ENCODE results near the gene C1orf232. TPM values are rescaled to one million over a fixed set of nuclear protein-coding genes. Genes with fewer than 3 reads are reported as not detected.

Gene C1orf232
- not detected in 2 replicates for total RNA-seq

GRCh38 chr1:26168410-26169197, at the start of gene C1orf232:
C1orf232 (minus strand) TSS chr1:26168963; CDS start chr1:26168499, 464 bp downstream.

GRCh38 chr1:26190373-26190987, 21.7 kb upstream of the C1orf232 start, which contains the start of gene CATSPER4:
CATSPER4 (plus strand) TSS chr1:26190602; CDS start chr1:26190628, 26 bp downstream.

GRCh38 chr1:26177182-26177684, 8.5 kb upstream of the C1orf232 start, which contains the start of gene CNKSR1:
CNKSR1 (plus strand) TSS chr1:26177491; CDS start chr1:26177548, 57 bp downstream.

GRCh38 chr1:26171084-26172072, 2.6 kb upstream of the C1orf232 start, which contains the start of gene ZNF593OS:
ZNF593OS (minus strand) TSS chr1:26171832; CDS start chr1:26171661, 171 bp downstream.

GRCh38 chr1:26169669-26170471, 1.1 kb upstream of the C1orf232 start, which contains the start of gene ZNF593:
ZNF593 (plus strand) TSS chr1:26169908; CDS start chr1:26169984, 76 bp downstream.

GRCh38 chr1:26158908-26159742, 9.6 kb downstream of the C1orf232 start, which contains the start of gene FAM110D:
FAM110D (plus strand) TSS chr1:26159079; CDS start chr1:26161292, 2,213 bp downstream.

Other genes starting within 250 kb of the C1orf232 start
- gene PAFAH2, start 170.9 kb downstream of the C1orf232 start, total RNA-seq: 5.8 and 7.0 TPM in 2 replicates
- under 0.01 TPM in 1 of 2 replicates, not detected in the other for gene EXTL1, start 147.2 kb downstream of the C1orf232 start, total RNA-seq
- gene SLC30A2, start 122.8 kb downstream of the C1orf232 start, total RNA-seq: not detected in 2 replicates
- not detected in 2 replicates for gene TRIM63, start 101.3 kb downstream of the C1orf232 start, total RNA-seq
- 4.5 and 7.4 TPM in 2 replicates for gene PDIK1L, start 57.1 kb downstream of the C1orf232 start, total RNA-seq
- 2.1 and 3.9 TPM in 2 replicates for gene FAM110D, start 9.9 kb downstream of the C1orf232 start, total RNA-seq
- 19.9 and 36.4 TPM in 2 replicates for gene ZNF593, start 945 bp upstream of the C1orf232 start, total RNA-seq
- not detected in 2 replicates for gene ZNF593OS, start 2.9 kb upstream of the C1orf232 start, total RNA-seq
- gene CNKSR1, start 8.5 kb upstream of the C1orf232 start, total RNA-seq: 0.30 TPM in 1 of 2 replicates, not detected in the other
- not detected in 2 replicates for gene CATSPER4, start 21.6 kb upstream of the C1orf232 start, total RNA-seq
- gene CEP85, start 65.2 kb upstream of the C1orf232 start, total RNA-seq: 8.8 and 14.7 TPM in 2 replicates
- gene SH3BGRL3, start 111.1 kb upstream of the C1orf232 start, total RNA-seq: 10.1 and 19.0 TPM in 2 replicates
- gene UBXN11, start 137.7 kb upstream of the C1orf232 start, total RNA-seq: 3.2 and 3.3 TPM in 2 replicates
- not detected in 2 replicates for gene CD52, start 149.0 kb upstream of the C1orf232 start, total RNA-seq
- gene CRYBG2, start 185.2 kb upstream of the C1orf232 start, total RNA-seq: under 0.01 TPM in 1 of 2 replicates, not detected in the other
- gene ZNF683, start 203.8 kb upstream of the C1orf232 start, total RNA-seq: not detected in 2 replicates
- not detected in 2 replicates for gene LIN28A, start 241.9 kb upstream of the C1orf232 start, total RNA-seq

All from epithelial cell of umbilical artery (primary cell).